ENCODE data around the gene ZNF280B.

GRCh38 chr22:22462813-22463567 lies 45.6 kb downstream of the ZNF280B start:
- TF ChIP-seq POLR2A (IDR thresholded peaks at IDR 0.05) (no peak), CTCF (IDR thresholded peaks at IDR 0.05) (no peak)
